ENCODE results near the gene MAP1LC3B2.

MAP1LC3B2 gene

DNA sequence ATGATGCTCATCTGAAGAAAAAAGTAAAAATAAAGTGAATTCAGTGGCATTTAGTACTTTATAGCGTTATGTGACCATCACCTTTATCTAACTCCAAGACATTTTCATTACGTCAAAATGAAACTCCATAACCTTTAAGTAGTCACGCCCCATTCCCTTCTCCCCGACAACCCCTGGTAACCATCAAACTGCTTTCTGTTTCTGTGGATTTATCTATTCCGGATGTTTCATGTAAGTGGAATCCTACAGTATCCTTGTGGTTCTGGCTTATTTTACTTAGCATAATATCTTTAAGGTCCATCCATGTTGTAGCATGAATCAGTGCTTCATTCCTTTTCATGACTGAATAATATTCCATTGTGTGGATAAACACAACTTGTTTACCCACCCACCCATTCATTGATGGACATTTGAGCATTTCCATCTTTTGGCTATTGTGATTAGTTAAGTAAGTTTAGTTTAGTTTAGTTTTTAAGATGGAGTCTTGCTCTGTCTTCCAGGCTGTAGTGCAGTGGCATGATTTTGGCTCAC, 18.5 kb upstream of the MAP1LC3B2 start:
- no peak for DNase-seq (ENCODE audit: low read depth, low spot score)
- in situ Hi-C loops (cut with HindIII; ENCODE audit: low sequenced_read_pairs), result no loop called here
- TF ChIP-seq, protein P1, sequence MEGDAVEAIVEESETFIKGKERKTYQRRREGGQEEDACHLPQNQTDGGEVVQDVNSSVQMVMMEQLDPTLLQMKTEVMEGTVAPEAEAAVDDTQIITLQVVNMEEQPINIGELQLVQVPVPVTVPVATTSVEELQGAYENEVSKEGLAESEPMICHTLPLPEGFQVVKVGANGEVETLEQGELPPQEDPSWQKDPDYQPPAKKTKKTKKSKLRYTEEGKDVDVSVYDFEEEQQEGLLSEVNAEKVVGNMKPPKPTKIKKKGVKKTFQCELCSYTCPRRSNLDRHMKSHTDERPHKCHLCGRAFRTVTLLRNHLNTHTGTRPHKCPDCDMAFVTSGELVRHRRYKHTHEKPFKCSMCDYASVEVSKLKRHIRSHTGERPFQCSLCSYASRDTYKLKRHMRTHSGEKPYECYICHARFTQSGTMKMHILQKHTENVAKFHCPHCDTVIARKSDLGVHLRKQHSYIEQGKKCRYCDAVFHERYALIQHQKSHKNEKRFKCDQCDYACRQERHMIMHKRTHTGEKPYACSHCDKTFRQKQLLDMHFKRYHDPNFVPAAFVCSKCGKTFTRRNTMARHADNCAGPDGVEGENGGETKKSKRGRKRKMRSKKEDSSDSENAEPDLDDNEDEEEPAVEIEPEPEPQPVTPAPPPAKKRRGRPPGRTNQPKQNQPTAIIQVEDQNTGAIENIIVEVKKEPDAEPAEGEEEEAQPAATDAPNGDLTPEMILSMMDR (IDR thresholded peaks at IDR 0.05; ENCODE audit: low read depth, low read length), result no peak
- no peak overlapping the region for H3K4me3 ChIP-seq (ENCODE audit: low read depth, low read length)

DNA sequence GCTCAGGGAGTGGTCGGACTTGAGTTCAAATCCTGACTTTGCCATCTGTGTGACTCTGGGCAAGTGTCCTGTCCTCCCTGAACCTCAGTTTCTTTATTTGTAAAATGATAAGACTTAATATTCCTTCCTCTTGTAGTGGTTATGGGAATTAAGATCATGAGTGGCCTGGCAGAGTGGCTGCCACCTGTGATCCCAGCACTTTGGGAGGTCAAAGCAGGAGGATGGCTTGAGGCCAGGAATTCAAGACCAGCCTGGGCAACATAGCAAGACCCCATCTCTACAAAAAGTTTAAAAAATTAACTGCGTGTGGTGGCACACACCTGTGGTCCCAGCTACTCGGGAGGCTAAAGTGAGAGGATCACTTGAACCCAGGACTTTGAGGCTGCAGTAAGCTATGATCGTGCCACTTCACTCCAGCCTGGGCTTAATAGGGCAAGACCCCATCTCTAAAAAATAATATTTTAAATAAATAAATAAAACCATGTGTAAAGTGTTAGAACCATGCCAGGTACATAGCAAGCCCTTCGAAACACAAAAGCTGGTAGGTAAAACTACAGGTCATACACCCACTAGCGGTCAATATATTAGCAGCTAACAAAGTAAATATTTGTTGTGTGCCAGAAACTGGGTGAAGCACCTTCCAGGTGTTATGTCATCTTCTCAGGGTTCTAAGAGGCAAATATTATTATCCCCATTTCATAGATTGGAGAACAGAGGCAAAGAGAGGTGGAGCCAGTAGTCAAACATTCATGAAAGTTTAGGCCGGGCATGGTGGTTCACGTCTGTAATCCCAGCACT, 17.4 kb upstream of the MAP1LC3B2 start:
- in situ Hi-C loops (cut with HindIII; ENCODE audit: low sequenced_read_pairs), result no loop called here
- TF ChIP-seq, protein P1 (IDR thresholded peaks at IDR 0.05; ENCODE audit: low read depth, low read length), result no peak

DNA sequence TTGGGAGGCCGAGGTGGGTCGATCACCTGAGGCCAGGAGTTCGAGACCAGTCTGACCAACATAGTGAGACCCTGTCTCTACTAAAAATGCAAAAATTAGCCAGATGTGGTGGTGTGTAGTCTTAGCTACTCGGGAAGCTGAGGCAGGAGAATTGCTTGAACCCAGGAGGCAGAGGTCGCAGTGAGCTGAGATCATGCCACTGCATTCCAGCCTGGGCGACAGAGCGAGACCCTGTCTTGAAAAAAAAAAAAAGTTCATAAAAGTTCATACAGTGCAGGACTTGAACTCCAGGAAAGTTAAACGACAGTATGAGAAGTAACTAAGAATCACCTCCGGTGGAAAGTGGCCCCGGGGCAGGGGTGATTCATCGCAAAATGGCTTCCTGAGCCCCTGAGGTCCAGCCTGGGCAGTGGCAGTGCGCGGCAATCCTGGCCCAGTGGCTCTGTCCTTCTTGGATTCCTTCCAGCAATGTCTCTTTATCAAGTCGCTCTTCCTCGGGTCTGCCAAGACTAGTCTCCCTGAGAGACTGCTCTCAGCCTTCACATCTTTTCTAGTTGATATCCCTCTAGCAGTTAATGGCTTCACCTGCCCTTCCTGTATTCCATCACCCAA, 16.7 kb upstream of the MAP1LC3B2 start:
- TF ChIP-seq, protein P1 (IDR thresholded peaks at IDR 0.05; ENCODE audit: low read depth, low read length), result no peak
- no peak overlapping the region for H3K4me3 ChIP-seq (ENCODE audit: low read depth, low read length)
- no peak for DNase-seq (ENCODE audit: low read depth, low spot score)
- in situ Hi-C loops (cut with HindIII; ENCODE audit: low sequenced_read_pairs), result no loop called here

More for the DNA sequence above, 17.4 kb upstream of the MAP1LC3B2 start:
- no peak for DNase-seq (ENCODE audit: low read depth, low spot score)
- no peak overlapping the region for H3K4me3 ChIP-seq (ENCODE audit: low read depth, low read length)

DNA sequence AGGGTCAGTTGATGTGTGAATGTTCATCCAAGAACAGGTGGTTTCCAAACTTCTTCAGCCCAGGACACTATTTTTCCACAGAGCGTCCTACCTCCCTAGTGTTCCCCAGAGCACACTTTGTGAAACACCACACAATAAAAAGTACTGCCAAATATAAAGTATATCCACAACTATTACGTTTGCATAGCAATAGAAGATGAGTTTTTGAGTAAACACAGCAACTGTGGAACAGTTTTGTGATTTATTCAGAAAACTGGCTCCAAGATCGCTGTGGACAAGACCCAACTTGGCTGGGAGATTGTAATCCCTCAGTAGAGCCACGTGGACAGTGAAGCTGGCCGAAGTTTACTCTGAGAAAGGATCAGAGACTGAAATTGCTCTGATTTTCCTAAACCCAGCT, 14.5 kb upstream of the MAP1LC3B2 start:
- in situ Hi-C loops (cut with HindIII; ENCODE audit: low sequenced_read_pairs), result no loop called here
- DNase-seq (ENCODE audit: low read depth, low spot score), result no peak
- no peak overlapping the region for H3K4me3 ChIP-seq (ENCODE audit: low read depth, low read length)
- TF ChIP-seq, protein P1 (IDR thresholded peaks at IDR 0.05; ENCODE audit: low read depth, low read length), result no peak

DNA sequence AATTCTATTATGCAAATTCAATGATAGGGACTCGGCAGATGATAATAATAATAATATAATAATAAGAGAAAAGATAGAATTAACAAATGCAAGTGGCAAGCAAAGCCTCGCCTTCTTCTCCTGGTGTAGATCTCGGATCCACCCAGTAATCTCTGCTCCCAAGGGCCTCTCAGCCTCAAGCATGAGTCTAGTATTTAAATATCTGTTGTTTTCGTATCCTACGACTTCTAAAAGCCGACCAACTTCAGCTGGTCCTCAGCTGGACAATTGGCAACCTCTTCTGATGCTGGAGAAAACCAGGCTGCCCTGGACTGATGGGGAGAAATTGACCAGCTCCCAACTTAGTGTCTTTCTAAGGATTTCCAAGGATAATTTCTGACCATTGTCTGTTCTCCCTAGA, 14.0 kb upstream of the MAP1LC3B2 start:
- no peak overlapping the region for H3K4me3 ChIP-seq (ENCODE audit: low read depth, low read length)
- no peak for DNase-seq (ENCODE audit: low read depth, low spot score)
- TF ChIP-seq, protein P1 (IDR thresholded peaks at IDR 0.05; ENCODE audit: low read depth, low read length), result no peak
- in situ Hi-C loops (cut with HindIII; ENCODE audit: low sequenced_read_pairs), result no loop called here

DNA sequence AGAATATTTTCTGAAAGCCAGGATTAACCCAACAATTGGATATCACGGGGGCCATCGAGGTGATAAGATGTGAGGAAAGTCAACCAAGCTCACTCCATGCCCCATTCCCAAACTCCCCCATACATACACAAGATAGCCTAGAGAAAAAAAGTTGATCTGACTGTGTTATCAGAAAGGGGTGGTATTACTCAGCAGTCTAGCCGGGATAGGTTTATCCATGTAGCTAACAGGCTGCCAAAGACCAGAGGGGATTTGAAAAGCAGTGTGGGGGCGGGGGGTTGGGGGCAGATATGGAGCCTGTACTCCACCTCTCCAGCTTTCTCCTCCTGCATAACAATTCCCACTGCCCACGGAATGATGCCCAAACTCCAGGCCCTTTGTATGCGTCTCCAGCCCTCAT, 13.2 kb upstream of the MAP1LC3B2 start:
- TF ChIP-seq, protein P1 (IDR thresholded peaks at IDR 0.05; ENCODE audit: low read depth, low read length), result no peak
- in situ Hi-C loops (cut with HindIII; ENCODE audit: low sequenced_read_pairs), result no loop called here
- no peak overlapping the region for H3K4me3 ChIP-seq (ENCODE audit: low read depth, low read length)
- DNase-seq (ENCODE audit: low read depth, low spot score), result no peak

Measured in astrocyte of the spinal cord (primary cell).